ENCODE data around the gene GPC5.
"Not testable (repeated sequence)": the region's sequence is repeated elsewhere in the genome, so short reads cannot be mapped to it uniquely, and the experiment has no call there.

Gene GPC5

DNA sequence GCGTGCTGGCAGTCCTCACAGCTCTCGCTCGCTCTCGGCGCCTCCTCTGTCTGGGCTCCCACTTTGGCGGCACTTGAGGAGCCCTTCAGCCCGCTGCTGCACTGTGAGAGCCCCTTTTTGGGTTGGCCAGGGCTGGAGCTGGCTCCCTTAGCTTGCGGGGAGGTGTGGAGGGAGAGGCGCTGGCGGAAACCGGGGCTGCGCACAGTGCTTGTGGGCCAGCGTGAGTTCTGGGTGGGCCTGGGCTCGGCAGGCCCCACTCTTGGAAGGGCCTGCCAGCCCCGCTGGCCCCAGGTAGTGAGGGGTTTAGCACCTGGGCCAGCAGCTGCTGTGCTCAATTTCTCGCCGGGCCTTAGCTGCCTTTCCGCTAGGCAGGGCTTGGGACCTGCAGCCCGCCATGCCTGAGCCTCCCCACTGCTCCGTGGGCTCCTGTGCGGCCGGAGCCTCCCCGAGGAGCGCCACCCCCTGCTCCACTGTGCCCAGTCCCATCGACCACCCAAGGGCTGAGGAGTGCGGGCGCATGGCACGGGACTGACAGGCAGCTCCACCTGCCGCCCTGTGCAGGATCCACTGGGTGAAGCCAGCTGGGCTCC lies 892.4 kb downstream of the GPC5 start:
- not testable (repeated sequence) for DNase-seq (ENCODE audit: low read depth)

DNA sequence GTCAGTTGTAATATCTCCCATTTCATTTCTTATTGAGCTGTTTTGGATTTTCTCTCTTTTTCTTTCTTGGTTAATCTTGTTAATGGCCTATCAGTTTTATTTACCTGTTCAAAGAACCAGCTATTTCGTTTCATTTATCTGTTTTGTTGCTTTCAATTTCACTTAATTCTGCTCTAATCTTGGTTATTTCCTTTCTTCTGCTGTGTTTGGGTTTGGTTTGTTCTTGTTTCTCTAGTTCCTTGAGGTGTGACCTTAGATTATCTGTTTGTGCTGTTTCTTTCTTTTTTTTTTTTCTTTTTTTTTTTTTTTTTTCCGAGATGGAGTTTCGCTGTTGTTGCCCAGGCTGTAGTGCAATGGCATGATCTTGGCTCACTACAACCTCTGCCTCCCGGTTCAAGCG lies 896.1 kb downstream of the GPC5 start:
- not testable (repeated sequence) for DNase-seq (ENCODE audit: low read depth)

DNA sequence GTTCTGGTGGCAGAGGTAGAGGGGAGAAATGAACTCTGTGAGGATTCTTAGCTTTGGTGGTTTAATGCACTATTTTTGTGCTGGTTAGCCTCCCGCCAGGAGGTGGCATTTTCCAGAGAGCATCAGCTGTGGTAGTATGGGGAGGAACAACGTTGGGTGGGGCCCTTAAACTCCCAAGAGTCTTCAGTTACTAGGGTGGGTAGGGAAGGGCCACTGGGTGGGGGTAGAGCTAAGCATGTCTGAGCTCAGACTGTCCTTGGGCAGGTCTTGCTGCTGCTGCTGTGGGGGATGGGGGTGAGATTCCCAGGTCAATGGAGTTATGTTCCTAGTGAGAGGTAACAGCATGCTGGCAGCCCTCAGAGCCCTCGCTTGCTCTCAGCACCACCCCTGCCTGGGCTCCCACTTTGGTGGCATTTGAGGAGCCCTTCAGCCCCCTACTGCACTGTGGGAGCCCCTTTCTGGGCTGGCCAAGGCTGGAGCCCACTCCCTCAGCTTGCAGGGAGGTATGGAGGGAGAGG lies 897.8 kb downstream of the GPC5 start:
- DNase-seq (ENCODE audit: low read depth), result not testable (repeated sequence)

DNA sequence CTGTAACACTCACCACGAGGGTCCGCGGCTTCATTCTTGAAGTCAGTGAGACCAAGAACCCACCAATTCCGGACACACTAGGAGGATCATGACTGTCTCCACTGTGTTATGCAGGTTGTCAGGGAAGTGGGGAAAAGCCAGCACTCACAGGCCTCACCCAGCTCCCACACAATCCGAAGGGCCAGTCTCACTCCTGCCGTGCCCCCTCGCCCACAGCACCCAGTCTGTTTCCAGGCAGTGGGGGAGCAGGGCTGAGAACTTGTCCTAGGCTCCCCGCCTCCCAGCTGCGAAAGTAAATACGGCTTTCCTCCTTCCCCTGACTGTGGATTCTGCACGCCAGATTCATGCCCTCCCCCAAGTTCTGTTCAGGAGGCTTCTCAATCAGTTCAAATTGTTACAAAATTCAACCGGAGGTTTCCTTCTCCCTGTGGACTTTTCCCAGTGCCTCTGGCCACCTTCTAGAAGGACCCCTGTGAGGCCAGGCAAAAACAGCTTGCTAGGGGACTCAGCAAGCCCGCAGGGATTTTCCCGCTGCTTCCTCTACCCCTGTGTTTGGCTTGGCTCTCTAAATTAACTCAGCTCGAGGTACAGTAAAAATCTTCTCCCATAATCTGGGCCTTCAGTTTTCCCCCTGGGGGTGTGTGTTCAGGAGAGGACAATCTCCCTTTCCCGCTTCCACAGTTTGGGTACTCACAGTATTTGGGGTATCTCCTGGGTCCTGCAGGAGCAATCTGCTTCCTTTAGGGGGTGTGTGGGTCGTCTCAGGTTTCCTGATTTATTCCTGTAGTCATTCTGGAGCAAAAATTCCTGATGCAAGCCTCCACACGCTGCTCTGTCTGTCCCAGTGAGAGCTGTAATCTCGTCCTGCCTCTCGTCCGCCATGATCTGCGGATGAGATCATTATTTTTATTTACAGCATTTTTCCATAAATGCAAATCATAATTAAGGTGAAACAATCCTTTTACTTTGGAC lies 899.8 kb downstream of the GPC5 start:
- DNase-seq (ENCODE audit: low read depth), result no peak

DNA sequence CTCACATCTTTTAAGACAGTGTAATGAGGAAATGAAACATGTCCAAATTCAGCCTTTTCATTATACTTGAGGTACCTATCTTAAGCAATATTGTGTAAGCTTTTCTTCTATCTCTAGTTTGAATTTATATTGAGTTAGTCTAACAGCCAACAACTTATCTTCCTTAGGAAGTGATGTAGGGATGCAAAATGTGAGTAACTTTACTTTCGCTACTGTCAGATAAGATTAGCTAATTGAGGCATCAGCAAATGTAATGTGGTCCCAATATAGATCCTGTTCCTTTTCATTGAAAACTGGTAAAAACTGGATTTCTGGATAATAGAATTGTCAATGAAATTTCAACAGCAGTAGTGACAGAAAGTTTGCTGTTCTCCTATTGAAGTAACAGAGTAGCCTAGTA lies 902.2 kb downstream of the GPC5 start:
- no peak for DNase-seq (ENCODE audit: low read depth)

DNA sequence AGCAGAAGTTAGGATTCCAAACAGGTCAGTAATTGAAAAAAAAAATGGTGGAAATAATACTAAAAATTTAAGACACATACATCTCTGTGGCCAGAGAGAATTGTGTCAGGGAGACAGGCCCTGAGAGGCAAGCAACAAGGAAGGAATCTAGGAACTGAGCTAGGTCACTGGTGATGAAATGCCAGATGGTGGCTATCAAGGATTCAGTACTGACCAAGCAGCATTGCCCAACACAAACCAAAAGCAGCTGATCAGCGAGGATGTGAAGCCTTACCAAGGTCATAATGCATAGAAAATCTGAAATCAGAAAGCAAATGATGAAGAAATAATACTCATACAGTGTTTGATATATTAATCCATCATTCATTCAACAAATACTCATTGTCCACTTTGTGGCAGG lies 905.0 kb downstream of the GPC5 start:
- DNase-seq (ENCODE audit: low read depth), result no peak

DNA sequence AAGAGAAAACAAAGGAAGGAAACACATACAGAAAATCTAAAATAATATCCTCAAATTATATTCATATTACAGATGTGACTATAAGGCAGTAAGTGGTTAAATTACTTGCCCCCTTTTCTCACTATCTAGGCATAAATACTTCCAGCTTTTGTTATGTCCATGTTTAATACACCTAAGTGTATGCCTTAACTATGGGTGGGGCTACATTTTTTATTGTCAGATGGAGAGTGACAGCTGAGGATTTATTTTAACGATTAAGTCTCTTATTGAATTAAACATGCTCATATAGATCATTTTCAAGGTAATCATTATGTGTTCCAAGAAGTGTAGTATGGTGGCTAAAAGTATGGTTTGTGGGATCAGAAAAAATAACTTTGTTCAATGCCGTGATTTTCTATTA lies 909.3 kb downstream of the GPC5 start:
- no peak for DNase-seq (ENCODE audit: low read depth)

DNA sequence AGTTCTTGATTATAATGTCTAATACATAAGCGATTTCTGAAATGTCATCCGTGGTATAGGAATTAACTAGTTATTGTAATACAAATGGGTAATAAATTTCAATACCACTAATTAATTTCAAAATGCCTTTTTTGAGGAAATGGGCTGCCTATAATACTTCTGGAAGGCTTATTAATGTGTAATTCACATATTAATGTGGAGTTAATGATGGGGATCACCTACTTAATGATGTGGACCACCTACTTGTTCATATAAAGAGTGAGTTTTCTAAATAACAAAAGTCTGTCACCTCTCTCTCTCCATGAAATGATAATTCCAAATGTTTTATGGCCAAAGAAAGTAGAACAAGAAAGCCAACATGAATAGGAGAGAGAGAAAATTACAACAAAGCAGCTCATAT lies 914.4 kb downstream of the GPC5 start:
- DNase-seq (ENCODE audit: low read depth), result no peak

DNA sequence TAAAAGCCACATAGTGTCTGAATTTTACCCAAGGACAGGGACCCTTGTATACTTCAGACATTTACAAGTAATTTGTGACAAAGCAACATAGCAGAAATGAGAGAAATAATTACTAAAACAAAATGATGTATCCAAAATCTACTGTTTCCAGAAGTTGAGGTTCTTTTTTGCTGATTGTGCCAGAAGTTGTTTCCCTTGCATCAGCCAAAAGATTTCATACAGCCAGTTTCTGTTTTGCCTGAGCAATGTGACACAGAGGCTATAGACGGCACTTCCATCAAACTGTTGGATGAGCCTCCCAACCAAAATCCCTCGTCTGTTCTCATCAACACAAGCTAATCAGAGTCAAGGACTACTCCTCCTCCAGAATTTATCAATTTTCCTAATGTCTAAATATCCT lies 915.0 kb downstream of the GPC5 start:
- no peak for DNase-seq (ENCODE audit: low read depth)

DNA sequence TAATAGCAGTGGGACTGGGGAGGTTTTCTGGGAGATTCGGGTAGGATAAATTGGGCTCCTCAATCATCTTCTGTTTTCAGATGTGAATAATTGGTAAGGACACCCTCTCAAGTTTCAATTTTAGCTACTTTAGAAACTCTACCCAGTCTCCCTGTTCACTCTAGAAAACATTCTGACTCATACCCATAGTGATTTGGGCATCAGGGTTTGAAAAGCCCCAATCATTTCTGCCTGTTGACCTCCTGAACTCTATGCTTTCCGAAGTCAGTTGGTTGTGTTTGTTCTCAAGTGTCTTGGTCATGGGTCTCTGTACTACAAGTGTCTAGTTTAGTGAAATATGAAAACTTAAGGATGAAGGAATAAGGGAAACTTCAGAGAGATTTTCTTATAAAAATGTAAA lies 916.8 kb downstream of the GPC5 start:
- no peak for DNase-seq (ENCODE audit: low read depth)

DNA sequence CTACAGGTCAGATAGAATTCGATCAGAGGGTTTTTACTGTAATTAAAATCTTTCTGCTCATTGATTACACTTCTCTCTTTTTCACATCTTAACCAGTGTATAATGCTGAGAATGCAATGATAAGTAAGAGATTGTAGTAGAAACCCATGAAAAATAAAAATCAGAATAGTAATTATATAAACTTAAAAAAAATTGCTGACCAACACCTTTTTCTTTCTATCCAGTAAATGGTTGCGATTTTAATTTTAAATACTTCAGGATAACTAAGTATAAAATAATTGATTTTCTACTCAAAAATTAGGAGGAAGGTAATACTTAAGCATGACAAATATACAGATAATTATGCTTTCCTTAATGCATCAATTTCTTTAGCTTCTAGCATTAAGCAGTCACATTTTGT lies 917.6 kb downstream of the GPC5 start:
- DNase-seq (ENCODE audit: low read depth), result no peak

DNA sequence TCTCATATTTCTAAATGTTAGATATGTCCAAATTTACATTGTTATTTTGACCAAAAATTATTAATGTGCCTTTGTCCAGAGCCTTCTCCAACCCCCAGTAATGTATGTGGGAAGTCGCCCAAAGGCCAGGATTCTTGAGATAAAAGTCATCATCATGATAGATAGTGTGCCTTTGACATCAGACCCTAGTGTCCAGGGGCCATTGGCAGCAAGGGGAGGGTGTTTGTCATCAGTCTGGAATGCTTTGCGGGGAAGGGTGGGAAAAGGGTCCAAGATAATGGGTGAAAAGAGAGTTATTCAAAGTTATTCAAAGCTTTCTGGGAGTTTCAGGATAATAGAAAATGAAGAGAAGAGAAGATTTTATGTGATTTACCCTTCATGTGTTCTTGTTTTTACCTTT lies 918.6 kb downstream of the GPC5 start:
- no peak for DNase-seq (ENCODE audit: low read depth)

DNA sequence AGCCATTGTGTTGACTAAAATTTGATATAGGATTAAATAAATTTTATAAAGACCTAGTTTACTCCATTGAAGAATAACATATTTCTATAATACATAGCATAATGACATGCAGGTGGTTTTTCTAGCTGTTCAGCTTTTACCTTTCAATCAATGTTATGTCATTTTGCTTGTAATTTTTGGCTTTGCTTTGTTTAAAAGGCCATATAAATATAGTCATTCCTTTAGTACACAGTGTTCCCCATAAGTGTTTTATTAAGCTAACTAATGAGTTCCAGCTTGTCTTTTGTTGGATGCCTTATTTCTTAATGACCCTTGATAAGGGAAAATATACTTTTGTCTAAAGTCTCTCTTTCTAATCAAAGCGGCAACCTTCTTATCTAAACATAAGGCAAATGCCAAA lies 921.9 kb downstream of the GPC5 start:
- no peak for DNase-seq (ENCODE audit: low read depth)

DNA sequence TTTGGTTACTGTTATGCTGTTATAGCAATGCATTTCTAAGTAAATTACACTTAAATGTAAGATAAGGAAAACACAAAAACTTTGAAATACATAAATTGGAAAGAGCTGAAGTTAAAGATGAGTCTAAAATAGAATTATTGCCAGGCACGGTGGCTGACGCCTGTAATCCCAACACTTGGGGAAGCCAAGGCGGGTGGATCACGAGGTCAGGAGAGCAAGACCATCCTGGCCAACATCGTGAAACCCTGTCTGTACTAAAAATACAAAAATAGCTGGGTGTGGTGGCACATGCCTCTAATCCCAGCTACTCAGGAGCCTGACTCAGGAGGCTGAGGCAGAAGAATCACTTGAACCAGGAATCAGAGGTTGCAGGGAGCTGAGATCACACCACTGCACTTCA lies 922.8 kb downstream of the GPC5 start:
- no peak for DNase-seq (ENCODE audit: low read depth)

DNA sequence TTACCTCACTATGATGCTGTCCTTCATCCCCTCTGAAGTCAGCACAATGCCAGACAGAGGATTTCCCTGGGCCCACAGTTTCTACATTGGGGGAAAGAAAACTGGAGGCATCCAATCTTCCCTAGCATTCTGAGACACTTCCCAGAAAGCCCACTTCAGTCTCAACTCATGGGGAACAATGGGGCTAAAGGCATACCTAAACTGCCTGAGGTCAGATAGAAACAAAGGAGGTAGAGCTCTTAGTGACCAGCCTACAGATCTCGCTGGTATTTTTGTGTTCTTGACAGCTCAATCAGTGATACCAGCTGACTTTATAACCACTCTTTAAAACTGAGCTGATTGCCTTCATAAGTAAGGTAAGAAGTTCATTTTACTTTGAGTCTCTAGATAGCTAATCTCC lies 947.2 kb downstream of the GPC5 start:
- DNase-seq (ENCODE audit: low read depth), result no peak

DNA sequence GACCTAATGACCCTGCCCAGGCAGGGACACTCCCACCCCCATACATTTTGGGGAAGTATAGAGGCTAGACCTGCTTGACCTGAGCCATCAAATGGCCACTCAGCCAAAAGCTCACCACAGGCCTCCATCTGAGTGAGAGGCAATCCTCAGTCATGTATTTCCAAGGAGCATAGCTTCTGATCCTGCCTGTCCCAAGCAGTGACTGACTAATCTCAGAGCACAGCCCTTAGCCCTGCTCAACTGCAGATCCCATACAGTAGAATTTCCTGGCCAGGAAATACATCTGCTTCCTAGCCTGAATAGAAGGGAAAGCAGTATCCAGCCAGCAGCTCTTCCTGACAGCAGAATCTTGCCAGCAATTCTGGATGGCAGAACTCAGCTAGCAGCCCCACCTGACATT lies 947.6 kb downstream of the GPC5 start:
- no peak for DNase-seq (ENCODE audit: low read depth)

DNA sequence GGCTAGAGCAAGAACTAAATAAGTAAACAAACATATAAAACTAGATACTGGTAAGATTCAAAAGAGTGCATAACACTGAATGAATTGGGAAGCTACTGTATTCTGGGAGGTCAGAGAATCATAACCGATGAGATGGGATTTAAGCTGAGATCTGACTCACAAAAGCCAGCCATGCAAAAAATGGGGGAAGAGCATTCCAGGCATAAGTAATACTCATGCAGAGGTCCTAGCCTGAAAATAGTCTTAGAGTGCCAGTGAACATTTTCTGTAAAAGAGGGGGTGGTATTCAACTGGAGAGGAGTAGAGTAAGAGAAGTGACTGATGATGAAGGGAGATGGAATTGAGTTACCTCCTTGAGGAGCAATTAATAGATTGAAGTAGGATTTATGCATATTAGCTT lies 956.2 kb downstream of the GPC5 start:
- no peak for DNase-seq (ENCODE audit: low read depth)

DNA sequence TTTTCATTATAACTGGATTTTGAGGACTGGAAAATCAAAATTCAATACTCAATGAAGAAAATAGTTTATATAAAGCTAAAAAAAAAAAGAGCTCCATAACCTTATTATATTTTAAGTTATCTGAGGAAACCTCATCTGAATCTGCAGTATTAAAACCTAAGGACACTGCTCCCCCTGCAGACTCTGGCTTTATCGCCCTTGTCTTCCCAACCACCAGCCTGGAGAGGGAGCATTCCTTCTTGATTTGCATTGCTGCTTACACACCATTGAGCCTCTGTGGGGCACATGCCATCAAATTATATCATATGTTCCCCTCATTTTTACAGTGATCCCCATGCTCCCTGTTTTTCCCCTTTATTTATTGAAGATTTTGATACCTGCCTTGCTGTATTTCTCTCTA lies 956.8 kb downstream of the GPC5 start:
- DNase-seq (ENCODE audit: low read depth), result no peak

DNA sequence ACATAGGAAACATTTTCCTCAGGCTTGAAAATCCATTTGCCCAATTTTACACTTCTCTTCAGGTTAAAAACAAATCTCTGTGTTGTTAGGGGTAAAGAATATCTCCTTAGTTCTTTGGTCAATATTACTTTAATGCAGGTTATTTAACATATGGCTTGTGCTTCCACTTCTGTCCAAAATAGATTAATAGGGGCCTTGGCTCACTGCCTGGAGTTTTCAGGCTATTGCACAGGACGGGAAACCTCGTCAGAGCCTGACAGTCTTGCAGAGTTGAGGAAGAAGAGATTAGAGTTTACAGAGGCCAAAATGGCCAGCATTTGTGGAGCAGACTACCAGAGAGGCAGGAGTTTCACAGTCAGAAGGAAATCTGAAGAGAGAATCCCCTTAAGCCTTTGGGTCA lies 964.3 kb downstream of the GPC5 start:
- no peak for DNase-seq (ENCODE audit: low read depth)

DNA sequence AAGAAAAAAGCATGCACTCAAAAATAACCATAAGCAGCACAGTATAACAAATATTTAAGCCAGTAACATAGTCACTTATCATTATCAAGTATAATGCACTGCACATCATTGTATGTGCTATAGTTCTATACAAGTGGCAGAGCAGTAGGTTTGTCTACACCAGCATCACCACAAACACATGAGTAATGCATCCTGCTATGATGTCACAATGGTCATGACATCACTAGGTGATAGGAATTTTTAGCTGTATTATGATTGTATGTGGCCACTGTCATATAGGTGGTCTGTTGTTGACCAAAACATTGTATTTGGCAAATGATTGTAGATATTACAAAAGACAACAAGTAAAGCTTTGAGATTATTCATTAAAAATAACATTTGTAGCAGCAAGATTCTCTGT lies 967.5 kb downstream of the GPC5 start:
- DNase-seq (ENCODE audit: low read depth), result no peak

DNA sequence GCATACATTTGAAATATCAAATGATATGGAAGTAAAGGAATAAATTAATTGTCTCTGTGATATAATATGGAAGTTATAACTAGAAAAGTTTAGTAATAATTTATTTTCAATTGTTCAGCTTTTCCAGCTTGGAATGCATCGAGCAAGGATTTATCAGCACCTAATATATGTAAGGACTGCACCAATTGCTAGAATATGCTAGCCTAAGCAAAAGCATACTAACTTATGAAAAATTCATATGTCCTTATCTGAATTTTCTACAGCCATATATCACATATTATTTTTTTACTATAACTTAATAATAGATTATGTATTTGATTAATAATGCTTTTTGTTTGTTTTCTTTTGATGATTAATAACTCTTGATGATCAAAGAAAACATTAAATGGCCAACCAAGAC lies 979.0 kb downstream of the GPC5 start:
- no peak for DNase-seq (ENCODE audit: low read depth)

DNA sequence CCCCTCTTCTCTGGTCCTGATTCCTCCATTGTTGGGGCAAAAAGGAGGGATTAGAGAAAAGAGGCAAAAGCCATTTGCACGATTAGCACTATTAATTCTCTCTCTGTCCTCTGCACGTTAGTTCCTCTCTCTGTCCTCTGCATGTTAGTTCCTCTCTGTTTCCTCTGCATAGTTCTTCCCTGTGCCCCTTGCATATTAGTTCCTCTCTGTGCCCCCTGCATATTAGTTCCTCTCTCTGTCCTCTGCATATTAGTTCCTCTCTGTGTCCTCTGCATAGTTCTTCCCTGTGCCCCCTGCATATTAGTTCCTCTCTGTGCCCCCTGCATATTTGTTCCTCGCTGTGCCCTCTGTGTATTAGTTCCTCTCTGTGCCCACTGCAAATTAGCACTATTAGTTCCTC lies 981.0 kb downstream of the GPC5 start:
- no peak for DNase-seq (ENCODE audit: low read depth)

DNA sequence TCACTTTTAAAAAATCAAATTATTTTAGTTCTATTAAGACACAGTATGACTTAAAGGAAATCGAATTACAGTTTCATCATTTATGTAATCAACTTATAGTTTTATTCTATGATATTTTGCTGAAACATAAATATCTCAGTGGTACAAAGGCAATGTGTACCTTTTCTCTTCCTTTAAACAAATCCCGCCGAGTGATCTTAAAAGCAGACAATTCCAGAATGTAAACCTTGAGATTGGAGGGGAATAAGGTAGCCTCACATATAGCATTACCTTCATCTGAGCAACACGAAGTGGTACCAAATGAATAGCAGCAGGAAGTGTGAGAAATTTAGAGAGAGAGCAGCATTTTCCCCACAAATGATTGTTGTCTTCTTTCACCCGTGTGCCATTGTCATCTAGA lies 986.0 kb downstream of the GPC5 start:
- no peak for DNase-seq (ENCODE audit: low read depth)

DNA sequence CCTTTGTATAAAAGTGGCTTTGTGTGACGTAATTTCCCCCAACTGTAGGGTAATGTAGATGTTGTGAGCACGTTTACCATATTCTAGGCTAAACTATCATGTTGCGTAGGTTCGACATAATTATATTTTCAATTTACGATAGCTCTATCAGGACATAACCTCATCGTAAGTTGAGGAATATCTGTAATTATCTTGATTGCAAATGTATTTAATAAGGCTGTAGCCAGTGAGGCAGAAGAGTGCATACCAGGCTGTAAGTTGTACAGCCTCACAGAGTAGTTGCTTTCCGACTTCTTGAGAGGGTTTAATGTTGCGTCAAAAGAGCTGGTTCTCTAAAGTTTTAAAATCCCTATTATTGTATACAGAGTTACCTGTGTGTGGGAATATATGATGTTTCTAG lies 988.8 kb downstream of the GPC5 start:
- DNase-seq (ENCODE audit: low read depth), result no peak

All from EH (cell line).